Measurements from ENCODE around the gene MTG2.

Gene MTG2

GRCh38 chr20:62163986-62164762, 18.7 kb upstream of the MTG2 start:
- no peak for DNase-seq

- DNase-seq, result no peak
Observed at GRCh38 chr20:62164879-62165761, 17.7 kb upstream of the MTG2 start.

DNA sequence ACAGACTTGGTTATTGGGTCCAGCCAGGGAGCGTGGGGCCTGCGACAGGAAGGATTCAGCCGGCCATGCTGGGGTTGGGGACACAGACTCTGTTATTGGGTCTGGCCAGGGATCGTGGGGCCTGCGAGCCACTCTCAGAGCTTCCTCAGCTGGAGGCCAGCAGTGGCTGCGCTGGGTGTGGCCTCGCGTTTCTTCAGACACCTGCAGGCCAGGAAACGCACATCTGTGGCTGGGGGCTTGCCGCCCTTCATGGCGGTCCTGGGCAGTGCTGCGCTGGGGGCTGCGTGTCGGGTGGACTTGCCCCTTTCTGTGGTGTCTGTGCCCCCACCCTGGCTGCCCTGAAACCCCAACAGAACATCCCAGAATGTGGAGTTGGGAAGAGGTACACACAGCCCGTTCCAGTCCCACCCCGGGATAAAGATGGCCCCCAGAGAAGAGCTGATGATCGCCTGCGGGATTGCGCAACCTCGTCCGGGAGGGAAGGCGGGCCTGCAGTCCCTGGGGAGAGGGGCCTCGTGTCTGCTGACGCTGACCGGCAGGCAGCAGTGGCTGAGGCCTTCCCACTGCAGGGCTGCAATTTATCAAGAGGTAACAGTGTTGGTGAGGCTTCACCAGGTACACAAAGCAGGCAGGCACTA, 16.9 kb upstream of the MTG2 start:
- no peak for DNase-seq

GRCh38 chr20:62167474-62167873, 15.4 kb upstream of the MTG2 start:
- DNase-seq, result no peak

- no peak for DNase-seq
Observed at GRCh38 chr20:62168061-62168460, 14.8 kb upstream of the MTG2 start.

- DNase-seq, result no peak
Observed at GRCh38 chr20:62168890-62169435, 13.9 kb upstream of the MTG2 start.

DNA sequence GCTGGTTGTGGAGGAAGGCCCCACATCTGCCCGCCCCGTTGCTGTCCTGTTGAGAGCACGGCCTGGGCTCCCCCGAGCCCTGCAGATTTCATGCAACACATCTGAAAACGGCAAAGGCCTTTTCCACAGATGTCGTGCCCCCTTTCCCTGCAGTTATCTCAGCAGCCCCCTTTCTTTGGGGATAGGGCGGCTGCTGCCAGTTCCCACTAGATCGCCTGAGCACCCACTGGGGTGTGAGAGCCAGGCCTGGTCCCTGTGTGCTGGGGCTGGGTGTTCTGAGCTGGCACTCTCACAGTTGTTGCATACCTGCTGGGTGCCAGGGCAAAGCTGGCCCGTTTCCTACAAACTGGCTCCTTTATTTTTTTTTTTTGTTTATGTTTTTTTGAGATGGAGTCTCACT, 12.3 kb upstream of the MTG2 start:
- DNase-seq, result no peak

DNA sequence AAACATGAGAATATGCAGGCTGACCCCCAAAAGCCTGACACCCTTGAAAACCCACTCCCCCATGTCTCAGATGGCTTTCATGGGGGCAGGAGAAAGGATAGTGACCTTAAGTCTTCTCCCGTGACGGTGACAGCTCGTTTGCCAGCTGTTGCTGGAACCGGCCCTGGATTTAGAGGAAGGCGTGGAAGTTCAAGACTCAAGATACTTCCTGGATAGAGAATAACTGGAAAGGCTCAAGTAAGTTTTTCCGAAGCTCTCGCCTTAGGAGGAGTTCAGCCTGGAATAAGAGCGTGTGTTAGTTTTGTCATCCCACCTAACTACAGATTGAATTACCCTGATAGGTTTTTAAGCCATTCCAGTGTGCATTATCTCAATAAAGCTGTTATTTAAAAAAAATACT, 11.6 kb upstream of the MTG2 start:
- DNase-seq, result no peak

GRCh38 chr20:62172666-62173065, 10.2 kb upstream of the MTG2 start:
- DNase-seq, result no peak

DNA sequence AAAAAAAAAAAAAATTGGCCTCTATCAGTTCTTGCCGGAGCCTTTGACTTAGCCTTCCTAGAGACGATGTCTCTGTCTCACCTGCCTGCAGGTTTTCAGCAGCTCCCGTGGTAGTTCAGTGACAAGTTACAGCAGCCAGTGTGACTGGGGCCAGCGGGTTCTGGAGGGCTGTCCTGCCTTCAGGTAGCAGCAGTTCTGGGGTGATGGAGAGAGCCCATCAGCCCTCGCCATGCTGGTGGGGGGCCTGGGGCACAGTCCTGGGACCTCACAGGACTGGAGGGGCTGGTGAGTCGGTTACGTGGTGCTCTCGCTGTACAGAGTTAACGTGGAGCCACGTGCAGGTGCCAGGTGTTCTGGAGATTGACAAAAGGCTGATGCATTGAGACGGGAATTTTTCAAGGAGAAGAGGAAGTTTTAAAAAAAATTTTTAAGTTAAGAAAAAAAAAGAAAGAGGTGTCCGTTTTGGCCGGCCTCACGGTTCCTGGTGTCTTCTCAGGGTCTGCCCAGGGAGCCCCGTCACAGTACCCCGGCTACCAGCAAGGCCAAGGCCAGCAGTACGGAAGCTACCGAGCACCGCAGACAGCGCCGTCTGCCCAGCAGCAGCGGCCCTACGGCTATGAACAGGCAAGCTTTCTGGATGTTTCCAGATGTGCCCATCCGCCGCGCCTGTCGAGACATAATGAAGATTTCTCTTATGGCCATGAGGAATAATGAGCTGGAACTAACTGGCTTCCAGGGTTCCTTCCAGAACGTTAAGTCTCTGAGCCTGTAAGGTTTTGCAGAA, 8.6 kb upstream of the MTG2 start:
- DNase-seq, result no peak

- no peak for DNase-seq
Observed at GRCh38 chr20:62174870-62175624, 7.8 kb upstream of the MTG2 start.

DNA sequence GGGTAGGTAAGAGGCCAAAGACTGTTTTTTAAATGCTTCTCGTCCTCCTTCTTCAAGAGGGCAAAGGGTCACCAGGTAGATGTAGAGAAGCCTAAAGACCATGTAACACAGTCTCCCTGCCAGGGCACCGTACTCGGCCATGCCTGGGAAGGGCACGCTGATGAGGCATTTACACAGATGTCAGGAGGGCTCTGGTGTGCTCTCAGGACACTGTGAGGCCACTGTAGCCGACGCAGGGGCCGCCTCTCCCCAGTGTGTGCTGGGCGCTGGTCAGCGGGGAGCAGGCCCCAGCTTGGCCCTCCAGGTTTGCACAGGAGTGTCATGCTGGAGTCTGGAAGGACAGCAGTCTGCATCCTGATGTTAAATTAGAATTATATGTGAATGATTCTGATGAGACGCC, 7.1 kb upstream of the MTG2 start:
- no peak for DNase-seq

- DNase-seq, result no peak
Observed at GRCh38 chr20:62176866-62177265, 6.0 kb upstream of the MTG2 start.

DNA sequence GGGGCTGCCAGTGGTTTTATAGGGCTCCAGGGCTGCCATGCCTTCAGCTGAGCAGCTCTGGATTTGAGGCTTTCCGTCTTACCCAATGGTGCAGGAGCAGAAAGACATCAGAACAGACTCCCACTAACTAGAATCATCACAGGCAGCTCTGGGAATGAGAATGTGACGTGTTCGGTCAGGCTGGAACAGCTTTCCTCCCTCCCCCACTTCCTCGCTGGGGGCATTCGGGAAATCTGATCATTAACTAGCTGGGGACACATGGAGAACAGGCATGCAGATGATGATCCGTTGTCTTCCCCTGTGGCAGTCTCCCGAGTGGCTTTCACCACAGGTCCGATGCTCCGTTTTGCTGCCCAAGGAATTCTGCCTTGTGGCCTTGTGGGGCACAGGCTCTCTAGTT, 5.5 kb upstream of the MTG2 start:
- no peak for DNase-seq

DNA sequence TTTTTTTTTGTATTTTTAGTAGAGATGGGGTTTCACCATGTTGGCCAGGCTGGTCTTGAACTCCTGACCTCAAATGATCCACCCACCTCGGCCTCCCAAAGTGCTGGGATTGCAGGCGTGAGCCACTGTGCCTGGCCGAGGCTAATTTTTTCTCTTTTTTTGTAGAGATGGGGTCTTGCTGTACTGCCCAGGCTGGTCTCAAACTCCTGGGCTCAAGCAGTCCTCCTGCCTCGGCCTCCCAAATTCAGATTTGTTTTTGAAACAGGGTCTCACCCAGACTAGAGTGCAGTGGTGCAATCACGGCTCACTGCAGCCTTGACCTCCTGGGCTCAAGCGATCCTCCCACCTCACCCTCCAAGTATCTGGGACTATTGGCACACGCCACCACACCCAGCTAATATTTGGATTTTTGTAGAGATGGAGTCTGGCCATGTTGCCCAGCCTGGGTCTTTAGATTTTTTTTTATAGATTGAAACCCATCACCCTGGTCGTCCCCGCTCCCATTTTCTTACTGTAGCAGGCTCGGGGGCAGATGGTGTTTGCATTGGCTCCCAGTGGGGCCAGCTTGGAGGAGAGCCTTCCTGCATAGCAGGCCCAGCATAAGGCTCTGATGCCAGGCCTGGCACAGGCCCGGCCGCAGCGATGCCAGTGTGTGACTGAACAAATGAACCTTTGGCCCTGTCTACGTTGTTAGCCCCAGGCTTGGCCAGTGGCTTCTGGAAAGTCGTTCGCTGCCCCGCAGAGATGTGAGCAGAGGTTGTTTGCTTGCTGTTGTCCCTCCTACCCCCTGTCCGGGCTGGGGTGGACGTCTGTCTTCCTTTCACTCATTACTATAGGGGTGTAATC, 4.3 kb upstream of the MTG2 start:
- DNase-seq, result no peak

DNA sequence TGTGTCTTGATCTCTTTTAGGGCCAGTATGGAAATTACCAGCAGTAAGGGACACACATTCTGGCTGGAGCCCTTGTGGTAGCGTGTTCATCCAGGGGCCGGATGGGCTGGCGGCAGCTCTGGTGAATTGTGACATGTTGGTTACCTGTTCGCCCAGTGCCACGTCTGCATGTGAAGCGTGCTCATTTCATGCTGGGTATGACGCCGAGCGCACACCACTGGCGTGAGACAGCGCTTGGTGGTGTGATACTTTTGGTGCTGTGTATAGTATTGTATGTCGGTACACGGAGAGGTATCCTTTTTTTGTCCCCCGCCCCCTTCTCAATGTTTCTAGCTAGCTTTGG, 3.7 kb upstream of the MTG2 start:
- DNase-seq, result no peak

GRCh38 chr20:62181808-62182207, 1.0 kb upstream of the MTG2 start:
- no peak for DNase-seq

- peak; percentile 16 for DNase-seq
Observed at GRCh38 chr20:62183426-62184142, 756 bp downstream of the MTG2 start.

DNA sequence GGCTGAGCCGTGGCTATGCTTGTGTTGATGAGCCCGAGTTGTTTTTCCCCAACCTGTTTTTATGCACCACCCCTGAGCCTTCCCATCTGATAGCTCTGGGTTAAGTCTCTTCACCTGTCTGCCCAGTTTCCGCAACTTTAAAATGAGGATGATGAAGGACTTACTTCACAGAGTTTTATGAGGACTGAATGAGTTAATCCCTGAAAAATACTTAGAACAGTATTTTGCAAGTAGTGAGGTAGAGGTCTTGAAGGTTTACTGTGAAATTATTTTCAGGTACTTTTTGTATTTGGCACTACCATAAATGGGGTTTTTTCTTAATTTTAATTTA, 3.2 kb downstream of the MTG2 start:
- no peak for DNase-seq

All from hematopoietic multipotent progenitor cell treated with erythropoietin and hydrocortisone succinate and interleukin-3 and kit ligand, for 8 days (in vitro differentiated cells).